Activated CD8-positive, alpha-beta T cell treated with anti-CD3 and anti-CD28 coated beads for 36 hours (primary cell): ENCODE measurements around the gene PEX19. TPM values are rescaled to one million over a fixed set of nuclear protein-coding genes. Genes with fewer than 3 reads are reported as not detected.

Source experiments
- ATAC-seq: fragments of 200-7000 bp; cut with Tn5 transposase; one replicate; pipeline ENCODE4 v1.10.0; 2021; ENCODE audit warnings: mild to moderate bottlenecking, moderate library complexity
- CTCF ChIA-PET: fragments of 350-600 bp; sonication (Branson Sonifier 250); formaldehyde crosslinking; loops from one replicate; lab custom pipeline; 2021; ENCODE audit warnings: antibody characterized with exemption; lab: Charles Lee
- POLR2A ChIA-PET: fragments of 350-600 bp; sonication (Branson Sonifier 250); formaldehyde crosslinking; loops from one replicate; lab custom pipeline; 2021; ENCODE audit warnings: antibody characterized with exemption; lab: Charles Lee
- DNase-seq: peaks from one replicate; pipeline ENCODE4 v3.0.0-alpha.2; 2020
- H3K27ac Mint-ChIP-seq: one replicate; pipeline ENCODE4 v1.8.0; 2021; ENCODE audit warnings: mild to moderate bottlenecking, mixed read lengths
- H3K27me3 Mint-ChIP-seq: one replicate; pipeline ENCODE4 v1.8.0; 2021; ENCODE audit warnings: mixed read lengths
- H3K36me3 Mint-ChIP-seq: one replicate; pipeline ENCODE4 v1.8.0; 2021; ENCODE audit warnings: low read depth, mixed read lengths
- H3K4me1 Mint-ChIP-seq: one replicate; pipeline ENCODE4 v1.8.0; 2021; ENCODE audit warnings: low read depth, mixed read lengths
- H3K4me3 Mint-ChIP-seq: one replicate; pipeline ENCODE4 v1.8.0; 2021; ENCODE audit warnings: mild to moderate bottlenecking, moderate library complexity, mixed read lengths
- H3K9me3 Mint-ChIP-seq: one replicate; pipeline ENCODE4 v1.8.0; 2021; ENCODE audit warnings: mixed read lengths
- CTCF ChIP-seq: fragments of 200-600 bp; IDR thresholded peaks from one replicate; pipeline ENCODE4 v1.8.0; 2022; ENCODE audit warnings: antibody characterized with exemption, mild to moderate bottlenecking
- intact Hi-C: fragments of 100-400 bp; cut with micrococcal nuclease; formaldehyde crosslinking; loops from one replicate; pipeline ENCODE4 v1.10.0; 2022
- total RNA-seq, 2 experiments: library from RNA; stranded (reverse); gene quantifications; one replicate each; pipeline ENCODE4 v1.2.3, GENCODE V29; 2021

PEX19 gene
- total RNA-seq, 2 experiments from 2014 or later: 52.9 to 56.9 TPM

GRCh38 chr1:160255781-160256300, 29.1 kb downstream of the PEX19 start:
- ATAC-seq (no peak), DNase-seq (no peak)
- peaks cover 26% of the 10 kb centered on the region for H3K36me3 Mint-ChIP-seq
- intact Hi-C loops: loop anchor here (10.0 kb wide), 1 partner anchor 151 kb away; no protein-coding TSS in a partner anchor
- H3K27me3 Mint-ChIP-seq: no peaks in the 10 kb centered on the region
- TF ChIP-seq CTCF: no peak
- H3K4me1 Mint-ChIP-seq: peaks cover 47% of the 10 kb centered on the region
- ChIA-PET CTCF (interaction anchor here (2.4 to 3.6 kb wide), 2 partner anchors 36 kb away, joined by 19 to 30 read pairs; no protein-coding TSS in a partner anchor), POLR2A (no interaction called here)
- H3K9me3 Mint-ChIP-seq: no peaks in the 10 kb centered on the region
- H3K4me3 Mint-ChIP-seq: no peak overlapping the region
- no peak overlapping the region for H3K27ac Mint-ChIP-seq

- intact Hi-C loops: loop anchor here (2.0 to 10.0 kb wide), 2 partner anchors 59 to 147 kb away; no protein-coding TSS in a partner anchor
- Mint-ChIP-seq H3K27ac (peak overlapping the region; percentile 14), H3K4me1 (peaks cover 16% of the 10 kb centered on the region), H3K36me3 (peaks cover 12% of the 10 kb centered on the region), H3K4me3 (no peak overlapping the region), H3K9me3 (no peaks in the 10 kb centered on the region), H3K27me3 (no peaks in the 10 kb centered on the region)
- DNase-seq (peak; percentile 69), ATAC-seq (peak; percentile 97)
- CTCF ChIA-PET: interaction anchor here (0.6 to 5.2 kb wide), 51 partner anchors 9 to 388 kb away, joined by 3 to 53 read pairs (median 6); partner anchors contain the start of genes CASQ1, DCAF8, PEA15 and PEX19
- POLR2A ChIA-PET: interaction anchor here (0.6 to 1.9 kb wide), 10 partner anchors 9 to 154 kb away, joined by 3 to 7 read pairs (median 4); partner anchors contain the start of genes DCAF8, IGSF8 and PEX19
- peak; percentile 69 for TF ChIP-seq CTCF
These were observed 33.0 kb downstream of the PEX19 start for GRCh38 chr1:160251687-160252526.

DNA sequence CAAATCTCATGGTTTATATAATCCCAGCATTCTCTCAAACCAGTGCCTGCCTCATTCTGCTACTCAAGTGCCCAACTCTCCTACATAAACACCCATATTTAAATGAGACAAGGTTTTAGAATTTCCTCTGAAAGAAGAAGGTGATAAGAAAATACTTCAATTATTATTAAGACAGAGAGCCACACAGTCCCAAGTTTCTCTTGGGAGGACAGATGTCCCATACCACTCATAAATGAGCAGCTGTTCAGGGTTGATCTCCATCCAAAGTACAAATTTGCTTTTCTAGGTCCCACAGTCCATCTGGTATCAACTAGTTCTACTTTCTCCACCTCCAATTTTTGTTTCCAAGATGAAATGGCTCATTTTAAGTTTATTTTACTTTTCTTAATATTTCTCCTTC, 33.9 kb downstream of the PEX19 start:
- Mint-ChIP-seq H3K9me3 (no peaks in the 10 kb centered on the region), H3K4me1 (peaks cover 10% of the 10 kb centered on the region), H3K36me3 (peaks cover 8% of the 10 kb centered on the region), H3K27me3 (no peaks in the 10 kb centered on the region), H3K4me3 (no peak overlapping the region), H3K27ac (no peak overlapping the region)
- DNase-seq: no peak
- ChIA-PET POLR2A (interaction anchor here (0.8 to 1.1 kb wide), 2 partner anchors 12 to 16 kb away, joined by 3 to 4 read pairs; partner anchors contain the start of gene DCAF8), CTCF (interaction anchor here (1.6 to 5.2 kb wide), 15 partner anchors 9 to 150 kb away, joined by 7 to 53 read pairs (median 13); partner anchors contain the start of genes CASQ1, DCAF8, PEA15 and PEX19)
- no peak for TF ChIP-seq CTCF
- ATAC-seq: no peak
- intact Hi-C loops: loop anchor here (10.0 kb wide), 1 partner anchor 146 kb away; no protein-coding TSS in a partner anchor

GRCh38 chr1:160247053-160247452, 37.9 kb downstream of the PEX19 start:
- H3K27me3 Mint-ChIP-seq: no peaks in the 10 kb centered on the region
- H3K36me3 Mint-ChIP-seq: peaks cover 12% of the 10 kb centered on the region
- POLR2A ChIA-PET: interaction anchor here (1.2 kb wide), 1 partner anchor 61 kb away, joined by 3 read pairs; no protein-coding TSS in a partner anchor
- no peak overlapping the region for H3K27ac Mint-ChIP-seq
- DNase-seq (no peak), ATAC-seq (no peak)
- CTCF ChIA-PET: interaction anchor here (0.9 to 1.8 kb wide), 4 partner anchors 11 to 161 kb away, joined by 3 to 12 read pairs (median 4); no protein-coding TSS in a partner anchor
- peaks cover 12% of the 10 kb centered on the region for H3K4me1 Mint-ChIP-seq
- H3K9me3 Mint-ChIP-seq: no peaks in the 10 kb centered on the region
- intact Hi-C loops: no loop called here
- no peak for TF ChIP-seq CTCF
- no peak overlapping the region for H3K4me3 Mint-ChIP-seq
